H1 (cell line): ENCODE data around the gene TUBGCP5. TPM values are rescaled to one million over a fixed set of nuclear protein-coding genes. Genes with fewer than 3 reads are reported as not detected.
A peak's percentile ranks its signal among the peaks of the same experiment; 100 is the strongest.

Experiments
- CTCF ChIA-PET: fragments of 300-600 bp; sonication (Branson Sonifier 250); formaldehyde crosslinking; loops from one replicate; lab custom pipeline; 2021; ENCODE audit not compliant: partially characterized antibody; lab: Charles Lee
- POLR2A ChIA-PET: fragments of 300-600 bp; sonication (Branson Sonifier 250); formaldehyde crosslinking; loops from one replicate; lab custom pipeline; 2021; ENCODE audit warnings: inconsistent platforms; ENCODE audit not compliant: partially characterized antibody; lab: Charles Lee
- DNase-seq, 2 experiments: peaks; one replicate each; pipeline versions ENCODE4 v3.0.0 to v3.0.0-alpha.2; 2010 to 2022; ENCODE audit warnings: low spot score in 2 of 2, low read depth in 1 of 2, mixed read lengths in 1 of 2
- FAIRE-seq: peaks from 2 replicates; lab custom pipeline; 2011; peaks lifted over from hg19 to GRCh38; lab: Jason Lieb, UNC
- H2AFZ ChIP-seq: 2 replicates; pipeline ENCODE4 v1.8.1; 2012; ENCODE audit warnings: low read length, inconsistent platforms
- H2AK5ac ChIP-seq: 2 replicates; pipeline ENCODE4 v1.6.1; 2013; ENCODE audit warnings: low read depth, low read length
- H2BK120ac ChIP-seq: replicated peaks from 2 replicates; pipeline ENCODE3; 2013; ENCODE audit warnings: low read depth, low read length, inconsistent platforms
- H2BK12ac ChIP-seq: 2 replicates; pipeline ENCODE4 v1.6.1; 2013; ENCODE audit warnings: low read depth, low read length
- H2BK15ac ChIP-seq: 2 replicates; pipeline ENCODE4 v1.6.1; 2013; ENCODE audit warnings: low read length
- H2BK20ac ChIP-seq: 2 replicates; pipeline ENCODE4 v1.6.1; 2013; ENCODE audit warnings: low read length
- H2BK5ac ChIP-seq: 2 replicates; pipeline ENCODE4 v1.6.1; 2013; ENCODE audit warnings: low read depth, low read length
- H3K14ac ChIP-seq: 2 replicates; pipeline ENCODE4 v1.6.1; 2013; ENCODE audit warnings: inconsistent platforms; ENCODE audit not compliant: insufficient read length
- H3K18ac ChIP-seq: 2 replicates; pipeline ENCODE4 v1.6.1; 2013; ENCODE audit warnings: low read length; ENCODE audit errors: extremely low read depth
- H3K23ac ChIP-seq: 2 replicates; pipeline ENCODE4 v1.6.1; 2013; ENCODE audit warnings: inconsistent platforms; ENCODE audit not compliant: insufficient read length
- H3K23me2 ChIP-seq: 2 replicates; pipeline ENCODE4 v1.6.1; 2013; ENCODE audit warnings: low read depth, low read length
- H3K27ac ChIP-seq: 2 replicates; pipeline ENCODE4 v1.6.1; 2011; ENCODE audit warnings: low read depth, low read length, inconsistent platforms
- H3K27me3 ChIP-seq, 4 experiments: replicated peaks in 1 of 4; 1 replicate in 1 of 4; 2 replicates in 3 of 4; pipeline versions ENCODE4 v1.6.1 to v1.8.1; 2011 to 2013; ENCODE audit warnings: low read length in 3 of 4, mild to moderate bottlenecking in 3 of 4, inconsistent platforms in 2 of 4, mixed read lengths in 2 of 4, moderate library complexity in 1 of 4; ENCODE audit not compliant: control insufficient read depth in 3 of 4, insufficient read depth in 3 of 4; ENCODE audit errors: extremely low read depth in 1 of 4
- H3K36me3 ChIP-seq, 4 experiments: 2 replicates each; pipeline versions ENCODE4 v1.6.1 to v1.8.1; 2011 to 2013; ENCODE audit warnings: mild to moderate bottlenecking in 4 of 4, low read length in 3 of 4, moderate library complexity in 2 of 4, control low read depth in 1 of 4, inconsistent platforms in 1 of 4; ENCODE audit not compliant: insufficient read depth in 4 of 4, control insufficient read depth in 2 of 4
- H3K4ac ChIP-seq: replicated peaks from 2 replicates; pipeline ENCODE3; 2013; ENCODE audit warnings: low read length, low read depth, mixed read lengths, inconsistent platforms; ENCODE audit not compliant: insufficient read length
- H3K4me1 ChIP-seq, 4 experiments: replicated peaks in 1 of 4; 1 replicate in 1 of 4; 2 replicates in 3 of 4; pipeline versions ENCODE4 v1.6.1 to v1.8.1; 2011 to 2013; ENCODE audit warnings: low read length in 3 of 4, inconsistent platforms in 2 of 4, mixed read lengths in 1 of 4; ENCODE audit not compliant: insufficient read depth in 4 of 4, control insufficient read depth in 3 of 4
- H3K4me2 ChIP-seq, 2 experiments: 2 replicates each; pipeline versions ENCODE4 v1.6.1 to v1.8.1; 2011 to 2013; ENCODE audit warnings: low read depth in 2 of 2, low read length in 2 of 2, control low read depth in 1 of 2, inconsistent platforms in 1 of 2, mild to moderate bottlenecking in 1 of 2; ENCODE audit not compliant: insufficient read depth in 1 of 2
- H3K4me3 ChIP-seq, 4 experiments: fragments of 200-600, 300-600 bp in 1 of 4; sonication (generic), shearing (Covaris generic), sonication (Bioruptor Twin) in 1 of 4; 2 replicates each; pipeline versions ENCODE4 v1.5.1 to v1.8.1; 2011 to 2016; ENCODE audit warnings: low read length in 4 of 4, low read depth in 3 of 4, control low read depth in 2 of 4, inconsistent platforms in 2 of 4, mild to moderate bottlenecking in 2 of 4, mixed read lengths in 1 of 4, moderate library complexity in 1 of 4; ENCODE audit not compliant: insufficient read depth in 2 of 4; ENCODE audit errors: extremely low read depth in 1 of 4
- H3K56ac ChIP-seq: replicated peaks from 2 replicates; pipeline ENCODE3; 2013; ENCODE audit warnings: low read depth, mild to moderate bottlenecking, mixed read lengths, low read length, inconsistent platforms; ENCODE audit not compliant: insufficient read length
- H3K79me1 ChIP-seq: 2 replicates; pipeline ENCODE4 v1.6.1; 2013; ENCODE audit warnings: low read depth, low read length, control low read depth
- H3K79me2 ChIP-seq, 2 experiments: 2 replicates each; pipeline versions ENCODE4 v1.6.1 to v1.8.1; 2012 to 2013; ENCODE audit warnings: low read length in 2 of 2, mild to moderate bottlenecking in 2 of 2, inconsistent platforms in 1 of 2; ENCODE audit not compliant: insufficient read depth in 2 of 2, control insufficient read depth in 1 of 2
- H3K9ac ChIP-seq, 4 experiments: replicated peaks in 1 of 4; 1 replicate in 1 of 4; 2 replicates in 3 of 4; pipeline versions ENCODE4 v1.6.1 to v1.8.1; 2011 to 2013; ENCODE audit warnings: low read depth in 3 of 4, low read length in 3 of 4, control low read depth in 2 of 4, mild to moderate bottlenecking in 2 of 4, moderate library complexity in 2 of 4, inconsistent platforms in 1 of 4; ENCODE audit errors: extremely low read depth in 1 of 4
- H3K9me3 ChIP-seq, 2 experiments: 2 replicates each; pipeline versions ENCODE4 v1.6.1 to v1.8.1; 2012 to 2013; ENCODE audit warnings: mild to moderate bottlenecking in 2 of 2, moderate library complexity in 2 of 2, control low read depth in 1 of 2, inconsistent platforms in 1 of 2, low read depth in 1 of 2, low read length in 1 of 2, mixed read lengths in 1 of 2; ENCODE audit not compliant: insufficient read depth in 2 of 2
- H4K20me1 ChIP-seq, 2 experiments: replicated peaks in 1 of 2; 2 replicates each; pipeline versions ENCODE3 to v1.8.1; 2011 to 2013; ENCODE audit warnings: inconsistent platforms in 2 of 2, low read length in 2 of 2, mild to moderate bottlenecking in 1 of 2; ENCODE audit not compliant: insufficient read depth in 2 of 2, control insufficient read depth in 1 of 2
- H4K5ac ChIP-seq: 2 replicates; pipeline ENCODE4 v1.6.1; 2013; ENCODE audit warnings: low read length, low read depth, mixed read lengths, inconsistent platforms; ENCODE audit not compliant: insufficient read length
- H4K8ac ChIP-seq: 2 replicates; pipeline ENCODE4 v1.8.0; 2013; ENCODE audit warnings: mild to moderate bottlenecking, moderate library complexity, low read length, inconsistent platforms; ENCODE audit not compliant: insufficient read depth; ENCODE audit errors: extremely low read depth
- H4K91ac ChIP-seq: replicated peaks from 2 replicates; pipeline ENCODE3; 2013; ENCODE audit warnings: low read length, mixed read lengths, inconsistent platforms; ENCODE audit not compliant: insufficient read length
- RXRA ChIP-seq: IDR thresholded peaks from 2 replicates; pipeline ENCODE4 v1.6.1; 2011; ENCODE audit warnings: low read depth, mild to moderate bottlenecking, low read length, moderate library complexity; ENCODE audit not compliant: insufficient read depth
- WGBS, 2 experiments: shearing (Covaris generic) in 1 of 2; methylation state at CpG; one replicate each; pipeline versions ENCODE4 v1.1.6 to v1.1.7; 2013 to 2015; ENCODE audit warnings: low lambda C conversion rate in 2 of 2, mixed read lengths in 2 of 2, inconsistent platforms in 1 of 2, low coverage in 1 of 2, missing lambda C conversion rate in 1 of 2; ENCODE audit not compliant: insufficient replicate concordance in 2 of 2, insufficient coverage in 1 of 2, insufficient read length in 1 of 2; ENCODE audit errors: extremely low coverage in 1 of 2, missing lambda C conversion rate in 1 of 2; 5-methylcytosine and 5-hydroxymethylcytosine counted together
- polyA plus RNA-seq, 7 experiments: library from polyadenylated mRNA; depleted of rRNA in 3 of 7; stranded (reverse) in 5 of 7; unstranded in 2 of 7; fragments of >200 nt in 5 of 7; fragments of 200-250 nt in 2 of 7; gene quantifications; 1 replicate in 5 of 7; 2 replicates in 1 of 7; 4 replicates in 1 of 7; pipeline versions ENCODE4 v1.2.1 to v1.2.3, GENCODE V29; 2011 to 2013; ENCODE audit warnings: missing spikeins in 2 of 7, mixed read lengths in 2 of 7
- total RNA-seq: library from RNA; stranded (reverse); fragmentation: NEBNext Ultra II Directional; extraction: Animal tissue kit (Norgen Biotek cat#: 25700); gene quantifications from 2 replicates; pipeline ENCODE4 v1.2.1, GENCODE V29; 2021
- TF ChIP-seq, protein P1 (sequence below), 3 experiments: IDR thresholded peaks; 1 replicate in 2 of 3; 2 replicates in 1 of 3; pipeline versions ENCODE4 v1.5.1 to v1.6.1; 2011; ENCODE audit warnings: low read length in 3 of 3, mild to moderate bottlenecking in 3 of 3, inconsistent platforms in 2 of 3, low read depth in 1 of 3, moderate library complexity in 1 of 3; ENCODE audit not compliant: insufficient read depth in 1 of 3; ENCODE audit errors: control extremely low read depth in 1 of 3

The TUBGCP5 gene
- total and polyA plus RNA-seq, 2 of the 8 experiments (the other 6 are each of a cell fraction or from before 2014, with no cell fraction given) = 6.3 to 12.5 TPM

DNA sequence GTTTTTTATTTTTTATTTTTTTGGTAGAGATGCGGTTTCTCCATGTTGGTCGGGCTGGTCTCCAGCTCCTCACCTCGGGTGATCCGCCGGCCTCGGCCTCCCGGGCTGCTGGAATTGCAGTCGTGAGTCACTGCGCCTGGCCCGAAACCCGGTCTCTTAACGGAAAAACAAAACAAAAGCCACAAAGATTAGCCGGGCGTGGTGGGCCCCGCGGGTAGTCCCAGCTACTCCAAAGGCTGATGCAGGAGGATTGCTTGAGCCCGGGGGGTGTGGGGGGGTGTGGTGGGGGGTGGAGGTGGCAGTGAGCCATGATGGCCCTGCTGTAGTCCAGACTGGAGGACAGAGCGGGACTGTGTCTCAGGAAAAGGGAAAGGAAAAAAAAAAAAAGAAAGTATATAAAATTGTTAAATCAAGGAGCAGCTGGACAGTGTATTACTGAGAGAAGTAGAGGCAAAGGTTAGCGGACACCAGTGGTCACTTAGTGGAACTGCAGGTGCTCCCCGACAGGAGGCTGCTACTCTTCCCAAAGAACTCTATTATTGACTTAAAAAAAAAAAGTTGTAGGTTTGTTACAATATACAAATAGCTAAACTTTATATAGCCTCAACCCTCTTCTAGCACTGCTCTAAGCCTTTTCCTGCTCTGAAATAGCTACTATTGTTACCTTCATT, 30.3 kb upstream of the TUBGCP5 start:
- DNase-seq = no peak
- H3K4me2 ChIP-seq = no peak overlapping the region

More for the DNA sequence above, 30.3 kb upstream of the TUBGCP5 start:
- H2BK120ac ChIP-seq = no peak overlapping the region
- no peak overlapping the region for H4K91ac ChIP-seq
- no peak overlapping the region for H2BK20ac ChIP-seq
- H3K9me3 ChIP-seq = peaks cover 0 to 39% of the 10 kb centered on the region in 2 experiments; a peak in 2 of 4 replicates
- H4K5ac ChIP-seq = no peak overlapping the region
- no peak overlapping the region for H3K4me3 ChIP-seq
- H3K4ac ChIP-seq = no peak overlapping the region
- H3K23ac ChIP-seq = no peak overlapping the region
- no peak overlapping the region for H3K27ac ChIP-seq
- no peaks in the 10 kb centered on the region for H3K27me3 ChIP-seq
- H4K8ac ChIP-seq = no peak overlapping the region; the same call in 1 of the 2 replicates
- H3K18ac ChIP-seq = no peak overlapping the region
- no peak overlapping the region for H2BK15ac ChIP-seq
- H2BK5ac ChIP-seq = no peak overlapping the region
- no peaks in the 10 kb centered on the region for H3K36me3 ChIP-seq
- H3K79me1 ChIP-seq = no peaks in the 10 kb centered on the region
- no peak overlapping the region for H2BK12ac ChIP-seq
- no peak for FAIRE-seq
- no peaks in the 10 kb centered on the region for H3K23me2 ChIP-seq
- CTCF ChIA-PET = interaction anchor here (0.6 to 1.5 kb wide), 6 partner anchors 10 to 621 kb away, joined by 3 to 5 read pairs (median 4); no protein-coding TSS in a partner anchor
- H3K14ac ChIP-seq = no peak overlapping the region
- no peaks in the 10 kb centered on the region for H3K4me1 ChIP-seq
- no peaks in the 10 kb centered on the region for H4K20me1 ChIP-seq
- H2AFZ ChIP-seq = no peak overlapping the region
- H3K79me2 ChIP-seq = no peaks in the 10 kb centered on the region
- POLR2A ChIA-PET = interaction anchor here (0.7 kb wide), 1 partner anchor 30 kb away, joined by 3 read pairs; the partner anchor contains the start of gene TUBGCP5
- WGBS, 2 experiments = 89% methylated on average over 19 of the region's 20 CpGs; no CpG with 5 or more reads in 1 of the 2 experiments
- TF ChIP-seq, protein P1, sequence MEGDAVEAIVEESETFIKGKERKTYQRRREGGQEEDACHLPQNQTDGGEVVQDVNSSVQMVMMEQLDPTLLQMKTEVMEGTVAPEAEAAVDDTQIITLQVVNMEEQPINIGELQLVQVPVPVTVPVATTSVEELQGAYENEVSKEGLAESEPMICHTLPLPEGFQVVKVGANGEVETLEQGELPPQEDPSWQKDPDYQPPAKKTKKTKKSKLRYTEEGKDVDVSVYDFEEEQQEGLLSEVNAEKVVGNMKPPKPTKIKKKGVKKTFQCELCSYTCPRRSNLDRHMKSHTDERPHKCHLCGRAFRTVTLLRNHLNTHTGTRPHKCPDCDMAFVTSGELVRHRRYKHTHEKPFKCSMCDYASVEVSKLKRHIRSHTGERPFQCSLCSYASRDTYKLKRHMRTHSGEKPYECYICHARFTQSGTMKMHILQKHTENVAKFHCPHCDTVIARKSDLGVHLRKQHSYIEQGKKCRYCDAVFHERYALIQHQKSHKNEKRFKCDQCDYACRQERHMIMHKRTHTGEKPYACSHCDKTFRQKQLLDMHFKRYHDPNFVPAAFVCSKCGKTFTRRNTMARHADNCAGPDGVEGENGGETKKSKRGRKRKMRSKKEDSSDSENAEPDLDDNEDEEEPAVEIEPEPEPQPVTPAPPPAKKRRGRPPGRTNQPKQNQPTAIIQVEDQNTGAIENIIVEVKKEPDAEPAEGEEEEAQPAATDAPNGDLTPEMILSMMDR (IDR thresholded peaks at IDR 0.05; ENCODE audit: control extremely low read depth in 1 of 3, insufficient read depth in 1 of 3, low read depth in 1 of 3, low read length in 3 of 3) = peak in 2 of 3 experiments; percentile 4 to 20; a peak in 2 of 4 replicates
- TF ChIP-seq RXRA = no peak
- H3K9ac ChIP-seq = no peak overlapping the region
- H2AK5ac ChIP-seq = no peak overlapping the region
- no peak overlapping the region for H3K56ac ChIP-seq
